H54 (cell line): ENCODE measurements around the gene RNU7-1.

Experiments
- DNase-seq: peaks from one replicate; pipeline ENCODE4 v3.0.0; 2011; ENCODE audit warnings: low spot score, mixed read lengths; ENCODE audit not compliant: insufficient read length
- FAIRE-seq: peaks from 3 replicates; lab custom pipeline; 2011; peaks lifted over from hg19 to GRCh38; lab: Jason Lieb, UNC
- POLR2A ChIP-seq: IDR thresholded peaks from 2 replicates; pipeline ENCODE4 v1.6.1; 2011; ENCODE audit warnings: low read depth, mild to moderate bottlenecking, low read length

Gene RNU7-1

GRCh38 chr12:6912164-6912935 is 31.3 kb upstream of the RNU7-1 start:
- FAIRE-seq (no peak), DNase-seq (no peak)
- TF ChIP-seq POLR2A, result no peak

GRCh38 chr12:6914246-6914946 is 29.2 kb upstream of the RNU7-1 start, which contains the start of gene ENO2:
TSS of gene ENO2 (plus strand) at chr12:6914580. CDS start at chr12:6915833, 1,253 bp downstream.
- TF ChIP-seq POLR2A, result no peak
- no peak for DNase-seq
- no peak for FAIRE-seq

- TF ChIP-seq POLR2A, result no peak
- DNase-seq, result no peak
- FAIRE-seq, result no peak
Observed at GRCh38 chr12:6914947-6915788, 28.4 kb upstream of the RNU7-1 start.

- DNase-seq, result no peak
- TF ChIP-seq POLR2A, result no peak
- no peak for FAIRE-seq
Observed at GRCh38 chr12:6915789-6916285, 27.8 kb upstream of the RNU7-1 start.

- DNase-seq (no peak), FAIRE-seq (no peak)
- no peak for TF ChIP-seq POLR2A
Observed at GRCh38 chr12:6916426-6917200, 27.0 kb upstream of the RNU7-1 start.

- no peak for TF ChIP-seq POLR2A
- no peak for FAIRE-seq
- no peak for DNase-seq
Observed at GRCh38 chr12:6917491-6918231, 26.0 kb upstream of the RNU7-1 start.

GRCh38 chr12:6919588-6919987 is 24.0 kb upstream of the RNU7-1 start:
- no peak for DNase-seq
- no peak for FAIRE-seq
- TF ChIP-seq POLR2A, result no peak

GRCh38 chr12:6921539-6921938 is 22.1 kb upstream of the RNU7-1 start:
- no peak for TF ChIP-seq POLR2A
- no peak for FAIRE-seq

GRCh38 chr12:6921996-6922946 is 21.3 kb upstream of the RNU7-1 start:
- TF ChIP-seq POLR2A, result no peak

More at GRCh38 chr12:6921539-6921938, 22.1 kb upstream of the RNU7-1 start:
- DNase-seq, result no peak

GRCh38 chr12:6923003-6923732 is 20.4 kb upstream of the RNU7-1 start:
- TF ChIP-seq POLR2A, result no peak
- no peak for FAIRE-seq

More at GRCh38 chr12:6921996-6922946, 21.3 kb upstream of the RNU7-1 start:
- no peak for DNase-seq
- no peak for FAIRE-seq

GRCh38 chr12:6923851-6924250 is 19.8 kb upstream of the RNU7-1 start:
- no peak for FAIRE-seq
- DNase-seq, result no peak
- no peak for TF ChIP-seq POLR2A

More at GRCh38 chr12:6923003-6923732, 20.4 kb upstream of the RNU7-1 start:
- DNase-seq, result no peak
